HUES6 (cell line): ENCODE measurements around the gene EDN2.

Experiments
- H3K27ac ChIP-seq: 2 replicates; pipeline ENCODE4 v1.7.0; 2013; ENCODE audit warnings: low read depth, mild to moderate bottlenecking, low read length, inconsistent platforms
- H3K27me3 ChIP-seq: 2 replicates; pipeline ENCODE4 v1.6.1; 2013; ENCODE audit warnings: low read length; ENCODE audit not compliant: control insufficient read depth, insufficient read depth
- H3K36me3 ChIP-seq: 2 replicates; pipeline ENCODE4 v1.6.1; 2013; ENCODE audit warnings: low read length; ENCODE audit not compliant: control insufficient read depth, insufficient read depth
- H3K4me1 ChIP-seq: 2 replicates; pipeline ENCODE4 v1.6.1; 2013; ENCODE audit warnings: low read length; ENCODE audit not compliant: control insufficient read depth, insufficient read depth
- H3K4me3 ChIP-seq: 2 replicates; pipeline ENCODE4 v1.5.1; 2013; ENCODE audit warnings: low read depth, low read length
- H3K9ac ChIP-seq: one replicate; pipeline ENCODE4 v1.6.1; 2013; ENCODE audit warnings: mild to moderate bottlenecking, low read length
- H3K9me3 ChIP-seq: 2 replicates; pipeline ENCODE4 v1.6.1; 2013; ENCODE audit warnings: low read depth, low read length; ENCODE audit not compliant: control insufficient read depth, insufficient read depth

EDN2 gene

GRCh38 chr1:41525891-41526587 lies 41.6 kb upstream of the EDN2 start:
- Histone ChIP-seq H3K36me3 (no peaks in the 10 kb centered on the region), H3K9ac (no peak overlapping the region), H3K27ac (no peak overlapping the region), H3K4me3 (no peak overlapping the region), H3K27me3 (peaks cover 8% of the 10 kb centered on the region; the same call in 1 of the 2 replicates), H3K9me3 (peaks cover 6% of the 10 kb centered on the region; the same call in 1 of the 2 replicates), H3K4me1 (peaks cover 10% of the 10 kb centered on the region; the same call in 1 of the 2 replicates)

DNA sequence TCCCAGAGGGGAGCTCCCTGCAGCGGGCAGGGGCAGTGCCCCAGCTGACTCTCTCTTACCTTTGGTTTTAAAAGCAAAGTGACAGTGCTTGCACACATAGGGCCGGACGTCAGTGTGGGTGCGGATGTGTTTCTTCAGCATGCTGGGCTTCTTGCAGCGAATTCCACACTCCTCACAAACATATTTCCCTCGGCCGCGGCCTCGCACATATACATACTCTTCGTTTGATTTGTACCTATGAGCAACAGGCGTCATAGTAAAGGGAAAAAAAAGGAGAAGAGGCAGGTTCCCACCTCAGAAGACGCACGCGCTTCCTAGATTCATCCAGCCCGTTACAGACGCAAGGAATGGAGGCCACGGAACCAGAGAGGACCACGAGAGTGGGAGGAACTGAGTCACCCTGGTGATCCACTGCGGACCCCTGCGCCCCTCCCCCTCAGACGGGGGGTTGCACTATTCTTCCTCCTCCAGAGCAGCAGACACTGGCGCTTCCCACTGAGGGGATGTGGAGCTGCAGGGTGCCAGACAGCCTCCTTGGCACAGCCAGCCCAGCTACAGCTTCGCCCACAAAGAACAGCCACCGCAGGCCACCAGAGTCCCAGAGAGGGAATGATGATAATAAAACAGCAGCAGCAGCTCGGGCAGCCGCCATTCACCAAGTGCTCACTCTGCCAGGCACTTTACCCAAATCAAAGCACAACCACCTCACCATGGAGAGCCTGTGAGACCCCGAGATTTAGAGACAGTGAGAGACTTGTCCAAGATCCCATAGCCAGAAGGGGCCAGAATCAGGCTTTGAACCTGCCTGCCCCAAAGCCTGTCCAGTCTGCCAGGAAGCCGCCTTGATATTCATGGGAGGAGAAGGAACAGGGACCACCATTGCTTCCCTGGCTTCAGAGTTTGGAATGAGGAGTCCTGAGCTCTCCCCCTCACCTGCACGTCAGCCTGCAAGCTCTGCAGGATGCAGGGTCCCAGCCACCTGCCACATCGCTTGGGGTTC lies 40.5 kb upstream of the EDN2 start:
- Histone ChIP-seq H3K4me3 (no peak overlapping the region), H3K4me1 (peaks cover 10% of the 10 kb centered on the region; the same call in 1 of the 2 replicates), H3K9ac (no peak overlapping the region), H3K36me3 (no peaks in the 10 kb centered on the region), H3K9me3 (peaks cover 6% of the 10 kb centered on the region; the same call in 1 of the 2 replicates), H3K27ac (no peak overlapping the region), H3K27me3 (no peaks in the 10 kb centered on the region)

- Histone ChIP-seq H3K4me3 (no peak overlapping the region), H3K36me3 (no peaks in the 10 kb centered on the region)
These were observed 39.6 kb upstream of the EDN2 start for GRCh38 chr1:41523949-41524675.

GRCh38 chr1:41523071-41523470 lies 38.6 kb upstream of the EDN2 start:
- no peak overlapping the region for H3K9ac ChIP-seq
- H3K4me1 ChIP-seq, result peaks cover 10% of the 10 kb centered on the region; the same call in 1 of the 2 replicates
- no peaks in the 10 kb centered on the region for H3K36me3 ChIP-seq
- no peak overlapping the region for H3K4me3 ChIP-seq
- no peaks in the 10 kb centered on the region for H3K27me3 ChIP-seq
- peaks cover 6% of the 10 kb centered on the region; the same call in 1 of the 2 replicates for H3K9me3 ChIP-seq
- no peak overlapping the region for H3K27ac ChIP-seq

More at GRCh38 chr1:41523949-41524675, 39.6 kb upstream of the EDN2 start:
- Histone ChIP-seq H3K27ac (no peak overlapping the region), H3K9ac (no peak overlapping the region), H3K4me1 (peaks cover 10% of the 10 kb centered on the region; the same call in 1 of the 2 replicates), H3K27me3 (no peaks in the 10 kb centered on the region), H3K9me3 (peaks cover 6% of the 10 kb centered on the region; the same call in 1 of the 2 replicates)

- Histone ChIP-seq H3K27me3 (peaks cover 5% of the 10 kb centered on the region; the same call in 1 of the 2 replicates), H3K9ac (no peak overlapping the region), H3K4me1 (peaks cover 10% of the 10 kb centered on the region; the same call in 1 of the 2 replicates), H3K27ac (no peak overlapping the region), H3K9me3 (0 out of 2 replicates have a peak, but pooled peaks cover 3% of the 10 kb centered on the region), H3K4me3 (no peak overlapping the region), H3K36me3 (no peaks in the 10 kb centered on the region)
These were observed 37.3 kb upstream of the EDN2 start for GRCh38 chr1:41521766-41522165.

DNA sequence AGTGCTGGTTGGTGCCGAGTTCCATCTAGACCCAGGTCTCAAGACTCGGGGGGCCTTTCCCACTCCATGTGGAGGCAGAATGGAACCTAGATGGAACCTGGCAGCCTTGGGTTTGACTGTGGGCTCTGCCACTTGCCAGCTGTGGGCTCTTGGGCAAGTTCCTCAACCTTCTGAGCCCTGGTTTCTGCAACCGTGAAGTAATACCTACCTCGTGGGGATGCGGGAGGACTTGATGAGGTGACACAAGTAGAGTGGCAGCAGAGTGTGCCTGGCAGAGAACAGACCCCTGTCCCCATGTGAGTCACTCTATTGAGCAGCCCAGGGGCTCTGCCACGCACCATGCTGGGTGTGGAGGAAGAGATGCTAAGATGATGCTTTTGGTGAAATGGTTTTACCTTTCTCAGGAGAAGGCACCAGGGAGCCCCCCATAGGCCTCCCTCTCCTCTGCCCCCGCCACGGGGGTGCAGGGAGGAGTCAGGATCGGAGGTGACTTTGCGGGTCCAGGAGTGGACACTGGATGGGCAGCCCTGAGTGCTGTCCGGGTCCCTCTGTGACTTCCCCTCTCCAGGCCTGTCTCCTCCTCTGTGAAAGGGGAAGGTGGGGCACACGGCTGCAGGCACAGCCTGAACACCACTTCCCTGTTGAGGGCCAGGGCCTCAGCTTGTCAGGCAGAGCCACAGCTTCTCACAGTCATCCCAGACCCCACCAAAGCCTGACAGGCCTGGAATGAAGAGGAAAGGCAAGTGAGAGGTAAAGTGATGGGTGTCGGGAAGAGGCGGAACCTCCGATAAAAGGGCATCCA lies 36.7 kb upstream of the EDN2 start:
- no peaks in the 10 kb centered on the region for H3K36me3 ChIP-seq
- peaks cover 11% of the 10 kb centered on the region; the same call in 1 of the 2 replicates for H3K27me3 ChIP-seq
- no peak overlapping the region for H3K4me3 ChIP-seq
- H3K27ac ChIP-seq, result no peak overlapping the region
- no peak overlapping the region for H3K9ac ChIP-seq
- peaks cover 15% of the 10 kb centered on the region; the same call in 1 of the 2 replicates for H3K4me1 ChIP-seq
- no peaks in the 10 kb centered on the region for H3K9me3 ChIP-seq

DNA sequence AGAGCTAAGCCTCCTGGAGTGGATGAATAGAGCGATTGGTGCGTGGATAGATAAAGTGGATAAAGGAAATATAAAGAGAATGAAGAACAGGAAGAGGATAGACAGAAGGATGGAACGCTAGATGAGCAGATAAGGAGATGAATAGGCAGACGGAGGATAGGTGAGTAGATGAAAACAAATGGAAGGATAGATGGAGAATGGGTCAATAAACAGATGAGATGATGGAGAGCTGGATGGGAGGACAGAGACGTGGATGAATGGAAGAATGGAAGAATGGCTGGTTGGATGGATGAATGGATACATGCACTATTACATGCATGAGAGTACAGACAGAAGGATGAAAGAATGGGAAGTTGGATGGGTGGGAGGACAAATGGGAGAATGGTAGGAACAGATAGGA lies 35.2 kb upstream of the EDN2 start:
- Histone ChIP-seq H3K4me1 (peaks cover 25% of the 10 kb centered on the region), H3K27ac (no peak overlapping the region), H3K27me3 (peaks cover 11% of the 10 kb centered on the region; the same call in 1 of the 2 replicates), H3K9ac (no peak overlapping the region), H3K36me3 (no peaks in the 10 kb centered on the region), H3K4me3 (no peak overlapping the region), H3K9me3 (no peaks in the 10 kb centered on the region)

DNA sequence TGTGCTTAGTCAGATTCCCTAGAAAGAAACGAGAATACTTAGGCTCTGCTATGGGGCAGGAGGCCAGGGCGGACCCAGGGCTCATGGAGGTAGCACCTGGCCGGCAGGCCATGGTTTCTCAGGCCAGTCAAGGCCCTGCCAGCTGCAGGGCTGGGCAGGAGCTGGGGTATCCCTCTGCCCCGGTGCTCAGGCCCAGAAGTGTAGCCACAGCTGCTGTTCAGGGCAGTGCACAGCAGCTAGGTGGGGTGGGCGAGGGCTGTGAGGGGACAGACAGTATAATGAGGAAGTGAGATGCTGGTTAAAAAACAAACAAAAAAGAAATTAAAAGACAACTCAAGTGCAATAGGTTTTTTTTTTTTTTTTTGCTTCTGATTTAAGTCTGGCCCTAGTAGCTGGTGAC lies 34.0 kb upstream of the EDN2 start:
- Histone ChIP-seq H3K9me3 (no peaks in the 10 kb centered on the region), H3K36me3 (no peaks in the 10 kb centered on the region), H3K27me3 (peaks cover 11% of the 10 kb centered on the region; the same call in 1 of the 2 replicates), H3K4me1 (peaks cover 25% of the 10 kb centered on the region), H3K4me3 (no peak overlapping the region), H3K27ac (no peak overlapping the region), H3K9ac (no peak overlapping the region)

- H3K27me3 ChIP-seq, result peaks cover 11% of the 10 kb centered on the region; the same call in 1 of the 2 replicates
- no peak overlapping the region for H3K4me3 ChIP-seq
- no peaks in the 10 kb centered on the region for H3K36me3 ChIP-seq
- no peak overlapping the region for H3K27ac ChIP-seq
- H3K9ac ChIP-seq, result no peak overlapping the region
- peaks cover 22% of the 10 kb centered on the region for H3K4me1 ChIP-seq
- no peaks in the 10 kb centered on the region for H3K9me3 ChIP-seq
These were observed 32.6 kb upstream of the EDN2 start for GRCh38 chr1:41517062-41517438.
